22Rv1 (cell line): Measurements from ENCODE around the gene SYN1.

Experiments used
- CTCF ChIP-seq: fragments of 450-650 bp; IDR thresholded peaks from 2 replicates; pipeline ENCODE4 v1.5.1; 2017; ENCODE audit warnings: mild to moderate bottlenecking
- ZFX ChIP-seq: fragments of 450-650 bp; IDR thresholded peaks from 2 replicates; pipeline ENCODE4 v1.6.1; 2017; ENCODE audit warnings: antibody characterized with exemption, borderline replicate concordance

- TF ChIP-seq CTCF, result no peak
- no peak for TF ChIP-seq ZFX
Observed at GRCh38 chrX:47664737-47665136, 45.1 kb upstream of the SYN1 start.
